GM21360 (cell line): ENCODE results near the gene CYGB.
"Not testable (repeated sequence)": the region's sequence is repeated elsewhere in the genome, so short reads cannot be mapped to it uniquely, and the experiment has no call there.

ENCODE experiments used
- ATAC-seq: cut with Tn5 transposase; IDR thresholded peaks from one replicate; pipeline ENCODE4 v1.9.1; 2021; ENCODE audit warnings: mild to moderate bottlenecking, moderate library complexity; ENCODE audit not compliant: unreplicated experiment

CYGB gene

GRCh38 chr17:76538281-76538931 lies 897 bp upstream of the CYGB start:
- ATAC-seq = no peak

DNA sequence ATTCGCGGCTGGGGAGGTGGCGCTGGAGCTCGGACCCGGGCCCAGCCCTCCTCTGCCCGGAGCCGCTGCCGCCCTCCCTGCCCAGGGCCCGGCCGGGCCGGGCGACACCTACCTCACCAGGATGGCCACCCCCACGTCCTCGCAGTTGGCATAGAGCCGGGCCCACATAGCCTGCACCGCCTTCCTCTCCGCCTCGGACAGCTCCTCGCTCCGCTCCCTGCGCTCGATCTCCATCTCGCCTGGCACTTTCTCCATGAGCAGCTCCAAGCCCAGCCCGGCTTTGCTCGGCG lies 276 bp downstream of the CYGB start:
- no peak for ATAC-seq

- no peak for ATAC-seq
Observed at GRCh38 chr17:76536511-76537287, 810 bp downstream of the CYGB start.

- no peak for ATAC-seq
Observed at GRCh38 chr17:76535788-76536510, 1.6 kb downstream of the CYGB start.

GRCh38 chr17:76534831-76535732 lies 2.4 kb downstream of the CYGB start:
- no peak for ATAC-seq

DNA sequence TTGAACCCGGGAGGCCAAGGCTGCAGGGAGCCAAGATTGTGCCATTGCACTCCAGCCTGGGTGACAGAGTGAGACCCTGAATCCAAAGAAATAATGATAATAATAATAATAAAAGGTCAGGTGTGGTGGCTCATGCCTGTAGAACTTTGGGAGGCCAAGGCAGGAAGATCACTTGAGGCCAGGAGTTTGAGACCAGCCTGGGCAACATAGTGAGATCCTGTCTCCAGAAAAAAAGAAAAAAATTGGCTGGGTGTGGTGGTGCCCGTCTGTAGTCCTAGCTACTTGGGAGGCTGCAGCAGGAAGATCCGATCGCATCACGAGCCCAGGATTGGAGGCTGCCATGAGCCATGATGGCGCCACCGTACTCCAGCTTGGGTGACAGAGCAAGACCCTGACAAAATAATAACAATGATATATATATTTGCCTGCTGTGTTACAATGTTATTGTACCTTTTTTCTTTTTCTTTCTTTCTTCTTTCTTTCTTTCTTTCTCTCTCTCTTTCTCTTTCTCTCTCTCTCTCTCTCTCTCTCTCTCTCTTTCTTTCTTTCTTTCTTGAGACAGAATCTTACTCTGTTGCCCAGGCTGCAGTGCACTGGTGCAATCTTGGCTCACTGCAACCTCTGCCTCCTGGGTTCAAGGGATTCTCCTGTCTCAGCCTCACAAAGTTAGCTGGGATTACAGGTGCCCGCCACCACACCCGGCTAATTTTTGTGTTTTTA lies 3.7 kb downstream of the CYGB start:
- not testable (repeated sequence) for ATAC-seq

DNA sequence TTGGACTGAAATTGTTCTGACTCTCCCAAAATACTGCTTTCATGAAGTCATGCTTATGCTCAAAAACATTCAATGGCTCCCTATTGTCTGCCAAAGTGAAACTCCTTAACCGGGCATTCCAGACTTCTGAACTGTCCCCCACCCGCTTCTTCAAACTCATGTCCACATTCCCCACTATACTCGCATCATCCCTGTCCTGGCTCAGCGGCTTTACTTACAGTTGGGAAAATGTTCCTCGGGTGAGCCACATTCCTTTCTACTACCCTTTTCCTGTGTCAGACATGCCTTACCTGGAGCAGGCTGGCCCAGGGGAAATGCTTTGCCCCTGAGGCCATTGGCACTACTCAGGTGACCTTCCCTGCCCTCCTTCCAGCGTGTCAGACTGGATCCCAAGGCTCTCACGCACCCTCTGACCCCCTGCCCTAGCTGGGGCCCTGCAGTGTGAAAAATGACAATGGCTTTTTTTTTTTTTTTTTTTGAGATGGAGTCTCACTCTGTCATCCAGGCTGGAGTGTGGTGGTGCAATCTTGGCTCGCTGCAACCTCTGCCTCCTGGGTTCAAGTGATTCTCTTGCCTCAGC lies 5.3 kb downstream of the CYGB start:
- no peak for ATAC-seq

DNA sequence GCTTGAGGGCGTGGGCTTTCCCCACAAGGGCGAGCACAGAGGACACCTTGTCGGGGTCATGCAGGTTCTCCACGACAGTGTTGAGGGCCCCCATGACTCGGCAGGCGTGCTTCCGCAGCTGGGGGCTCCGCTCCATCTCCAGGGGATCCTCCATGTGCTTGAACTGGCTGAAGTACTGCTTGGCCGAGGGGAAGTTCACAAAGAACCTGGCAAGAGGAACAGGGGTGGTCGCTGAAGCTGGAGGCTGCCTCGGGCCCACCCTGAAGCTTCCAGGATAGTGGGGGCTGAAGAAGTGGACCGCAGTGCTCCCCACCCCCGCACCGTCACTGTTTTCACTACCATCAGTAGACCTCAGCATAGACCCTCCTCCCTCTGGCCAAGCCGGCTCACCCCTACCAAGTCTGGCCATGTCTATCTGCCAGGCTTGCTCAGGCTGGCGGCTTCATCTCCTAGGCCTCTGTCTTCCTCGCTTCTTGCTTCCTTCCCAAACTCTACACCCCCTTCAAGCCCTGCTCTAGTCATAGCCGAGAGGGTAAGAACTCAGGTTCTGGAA lies 5.9 kb downstream of the CYGB start:
- ATAC-seq = no peak

GRCh38 chr17:76530811-76531485 lies 6.6 kb downstream of the CYGB start:
- ATAC-seq = no peak

- no peak for ATAC-seq
Observed at GRCh38 chr17:76530095-76530723, 7.3 kb downstream of the CYGB start.

GRCh38 chr17:76529224-76530094 lies 8.1 kb downstream of the CYGB start:
- ATAC-seq = no peak

DNA sequence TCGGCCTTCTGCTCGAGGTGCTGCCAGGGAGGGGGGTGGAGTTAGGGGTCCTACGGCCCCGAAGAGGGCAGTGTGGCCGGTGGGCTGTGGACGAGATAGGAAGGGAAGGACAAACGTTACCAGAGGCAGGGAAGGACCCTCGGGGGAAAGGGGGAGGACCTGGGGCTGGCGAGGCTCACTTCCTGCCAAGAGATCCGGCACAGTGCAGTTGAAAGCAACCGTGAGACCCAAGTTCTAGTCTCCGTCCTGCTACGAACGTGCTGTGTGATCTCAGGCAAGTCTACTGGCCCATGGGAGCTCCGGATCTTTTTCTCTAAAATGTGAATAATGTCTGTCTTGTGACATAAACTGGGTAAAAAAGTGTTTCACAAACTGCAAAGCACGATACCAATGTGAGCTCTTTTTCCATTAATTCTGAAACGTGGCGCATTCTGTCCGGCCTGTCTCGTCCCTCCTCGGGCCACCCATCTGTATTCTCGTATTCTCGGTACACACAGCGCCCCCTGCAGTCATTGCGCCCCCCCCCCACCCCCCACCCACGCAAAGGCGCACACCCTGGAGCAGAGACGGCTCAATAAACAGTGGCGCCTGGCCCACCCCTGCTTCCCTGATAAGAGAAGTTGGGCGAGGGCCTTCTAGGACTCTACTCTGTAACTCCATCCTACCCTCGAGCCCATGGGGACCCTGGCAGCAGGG lies 8.8 kb downstream of the CYGB start:
- ATAC-seq = no peak

DNA sequence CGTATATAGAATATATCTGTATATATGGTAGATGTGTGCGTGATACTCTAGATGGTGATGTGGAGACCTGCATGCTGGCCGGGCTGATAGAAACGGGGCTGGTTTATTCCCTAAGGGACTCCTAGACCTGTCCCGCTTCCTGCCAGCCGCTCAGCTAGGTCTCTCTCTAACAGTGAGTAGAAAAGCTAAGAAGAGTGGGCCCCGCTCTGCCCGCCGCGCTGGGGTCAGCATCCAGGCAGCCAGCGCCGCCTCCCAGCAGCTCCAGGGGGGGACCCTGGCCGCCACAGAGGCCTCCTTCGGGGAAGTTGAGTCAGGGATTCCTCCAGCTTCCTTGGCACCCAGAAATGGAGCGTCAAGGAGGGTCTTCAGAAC lies 9.4 kb downstream of the CYGB start:
- ATAC-seq = no peak

DNA sequence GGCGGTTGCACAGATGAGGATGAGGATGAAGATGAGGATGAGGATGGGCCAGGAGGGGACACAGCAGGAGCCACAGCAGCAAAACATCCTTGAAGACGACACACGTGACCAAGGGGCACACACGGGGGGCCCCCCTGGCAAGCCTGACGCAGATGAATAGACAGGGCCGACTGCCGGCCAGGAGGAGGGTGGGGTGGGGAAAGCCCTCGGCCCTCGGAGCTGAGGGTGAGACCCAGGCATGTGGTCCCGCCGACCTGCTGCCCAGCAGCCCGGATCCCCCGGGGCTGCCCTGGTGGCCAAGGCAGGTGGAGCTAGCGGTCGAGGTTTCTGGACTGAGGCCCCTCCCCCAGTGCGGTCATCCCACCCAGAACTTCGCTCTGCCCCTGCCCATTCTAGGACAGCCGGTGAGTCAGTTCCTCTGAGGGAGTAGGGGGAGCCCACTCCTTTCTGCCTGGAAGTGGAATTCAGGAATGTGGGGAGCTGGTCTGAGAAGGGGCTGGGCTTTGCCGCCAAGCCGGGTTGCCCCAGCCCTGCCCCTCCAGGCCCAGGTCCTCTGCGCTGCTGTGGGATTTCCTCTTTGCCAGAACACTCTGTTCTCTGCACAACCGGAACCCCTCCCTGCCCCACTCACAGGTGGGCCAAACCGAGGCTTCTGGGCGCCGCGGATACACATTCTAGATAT lies 9.9 kb downstream of the CYGB start:
- no peak for ATAC-seq

- not testable (repeated sequence) for ATAC-seq
Observed at GRCh38 chr17:76527016-76527415, 10.5 kb downstream of the CYGB start.

- ATAC-seq = not testable (repeated sequence)
Observed at GRCh38 chr17:76525513-76525833, 12.0 kb downstream of the CYGB start.
